ENCODE data around the gene NDUFB2.

- TF ChIP-seq EZH2 (IDR thresholded peaks at IDR 0.05) (no peak), POLR2AphosphoS5 (IDR thresholded peaks at IDR 0.05; ENCODE audit: borderline replicate concordance, low read depth, low read length) (no peak), FOXP2 (optimal IDR thresholded peaks at IDR 0.05; ENCODE audit: control extremely low read depth, extremely low read length, insufficient read depth) (no peak)
Measured at GRCh38 chr7:140704205-140704604, 7.7 kb downstream of the NDUFB2 start.

Data from SK-N-MC (cell line).